Measurements from ENCODE around the gene LACTBL1. TPM values are rescaled to one million over a fixed set of nuclear protein-coding genes. Genes with fewer than 3 reads are reported as not detected.

LACTBL1 gene
- not detected in 2 replicates for total RNA-seq (2021)
- long read RNA-seq: 0 reads

- Histone ChIP-seq H3K9me3 (ENCODE audit: control insufficient read depth, low read depth, low read length) (no peaks in the 10 kb centered on the region), H3K27ac (ENCODE audit: insufficient read length, low read depth, low read length) (no peak within 1 kb of the TSS), H2BK5ac (ENCODE audit: insufficient read length, low read length) (no peak within 1 kb of the TSS), H3K23me2 (ENCODE audit: insufficient read length, low read depth, low read length, poor library complexity, severe bottlenecking) (no peaks in the 10 kb centered on the region), H3K56ac (ENCODE audit: insufficient read length, low read depth, low read length) (no peak within 1 kb of the TSS), H2AFZ (ENCODE audit: low read length) (no peak within 1 kb of the TSS), H3K18ac (ENCODE audit: insufficient read length, low read depth, low read length) (no peak within 1 kb of the TSS), H4K5ac (ENCODE audit: insufficient read length, low read depth, low read length) (no peak within 1 kb of the TSS), H3T11ph (ENCODE audit: low read length) (no peak within 1 kb of the TSS), H2BK120ac (ENCODE audit: low read depth, low read length, poor library complexity, severe bottlenecking) (no peak within 1 kb of the TSS), H2AK5ac (ENCODE audit: insufficient read length, low read length) (no peak within 1 kb of the TSS), H3K4me2 (ENCODE audit: insufficient read depth, insufficient read length, low read length) (no peak within 1 kb of the TSS), H4K91ac (ENCODE audit: insufficient read length, low read depth, low read length) (no peak within 1 kb of the TSS), H3K4ac (ENCODE audit: low read depth, low read length) (no peak within 1 kb of the TSS), H3K9ac (ENCODE audit: extremely low read depth, insufficient read length, low read length) (no peak within 1 kb of the TSS), H3K79me1 (ENCODE audit: insufficient read depth, low read depth, low read length, poor library complexity, severe bottlenecking) (no peaks in the 10 kb centered on the region), H2BK15ac (ENCODE audit: low read depth, low read length) (no peak within 1 kb of the TSS), H3K23ac (ENCODE audit: insufficient read length, low read depth, low read length) (no peak within 1 kb of the TSS), H2BK12ac (ENCODE audit: insufficient read length, low read depth, low read length) (no peak within 1 kb of the TSS), H3K27me3 (ENCODE audit: insufficient read depth, low read length) (no peaks in the 10 kb centered on the region; the same call in 1 of the 2 replicates), H3K14ac (ENCODE audit: insufficient read depth, low read length) (no peak within 1 kb of the TSS), H2BK20ac (ENCODE audit: low read depth, low read length, poor library complexity, severe bottlenecking) (no peak within 1 kb of the TSS), H4K20me1 (ENCODE audit: control insufficient read depth, insufficient read depth, insufficient read length) (no peaks in the 10 kb centered on the region), H3K79me2 (ENCODE audit: insufficient read depth, low read length) (no peaks in the 10 kb centered on the region; the same call in 1 of the 2 replicates), H4K8ac (replicated peaks; ENCODE audit: insufficient read length, low read depth, low read length) (no peak within 1 kb of the TSS), H3K4me1 (ENCODE audit: insufficient read depth, low read length) (no peaks in the 10 kb centered on the region; the same call in 1 of the 2 replicates)
- no peak for TF ChIP-seq CTCF (conservative IDR thresholded peaks at IDR 0.05)
- DNase-seq: no peak
- peaks cover 12 to 29% of the 10 kb centered on the region in 2 experiments for H3K4me1 Mint-ChIP-seq
- WGBS (ENCODE audit: extremely low coverage, insufficient read length, low lambda C conversion rate): no CpG with 5 or more reads among the region's 5 CpGs
- no peaks in the 10 kb centered on the region; a peak in 1 of 5 replicates for H3K9me3 Mint-ChIP-seq
- H3K27me3 Mint-ChIP-seq (ENCODE audit: low read depth): peaks cover 23% of the 10 kb centered on the region
- no peaks in the 10 kb centered on the region for H3K36me3 Mint-ChIP-seq (ENCODE audit: insufficient read depth in 1 of 3, low read depth in 3 of 3)
- no peak within 1 kb of the TSS for H3K4me3 Mint-ChIP-seq
- H3K27ac Mint-ChIP-seq: no peak within 1 kb of the TSS
Measured at GRCh38 chr1:22972760-22973159, at the start of gene LACTBL1. TSS of gene LACTBL1 (minus strand) at chr1:22972866. CDS start at chr1:22972316, 550 bp downstream.
